Measurements from ENCODE around the gene MORF4L1. TPM values are rescaled to one million over a fixed set of nuclear protein-coding genes. Genes with fewer than 3 reads are reported as not detected.

MORF4L1 gene
- total and polyA plus RNA-seq, 2 experiments from 2014 or later, result 520 to 571 TPM

- Histone ChIP-seq H3K9me2 (ENCODE audit: insufficient read depth) (no peaks in the 10 kb centered on the region), H4K20me1 (replicated peaks; ENCODE audit: insufficient read depth) (no peaks in the 10 kb centered on the region; the same call in 1 of the 2 replicates), H3K4me1 (ENCODE audit: insufficient read depth) (no peaks in the 10 kb centered on the region), H3K27me3 (ENCODE audit: insufficient read depth) (no peaks in the 10 kb centered on the region), H3K79me2 (replicated peaks; ENCODE audit: insufficient read depth) (no peaks in the 10 kb centered on the region), H3K4me3 (no peak overlapping the region), H3K27ac (ENCODE audit: low read depth) (no peak overlapping the region), H3K36me3 (ENCODE audit: insufficient read depth) (peaks cover 11% of the 10 kb centered on the region; the same call in 1 of the 2 replicates), H3F3A (replicated peaks; ENCODE audit: low read depth) (no peaks in the 10 kb centered on the region), H3K4me2 (no peak overlapping the region), H2AFZ (no peak overlapping the region)
- no peak for DNase-seq (ENCODE audit: low spot score)
- TF ChIP-seq ZNF114 (CRISPR knock-in tag; IDR thresholded peaks at IDR 0.05), result no peak
- no peak for TF ChIP-seq POLR2AphosphoS5 (IDR thresholded peaks at IDR 0.05; ENCODE audit: low read depth)
- TF ChIP-seq JUNB (IDR thresholded peaks at IDR 0.05; ENCODE audit: unreplicated experiment), result no peak
- no peak for TF ChIP-seq ETS1 (IDR thresholded peaks at IDR 0.05)
- TF ChIP-seq EZH2 (IDR thresholded peaks at IDR 0.05; ENCODE audit: low read depth, unreplicated experiment), result no peak
- no peak for TF ChIP-seq REST (IDR thresholded peaks at IDR 0.05; ENCODE audit: unreplicated experiment)
- no peak for TF ChIP-seq CTCF (conservative IDR thresholded peaks at IDR 0.05; ENCODE audit: low read depth in 2 of 2)
- TF ChIP-seq ZNF462 (CRISPR knock-in tag; IDR thresholded peaks at IDR 0.05), result no peak
- TF ChIP-seq ZNF331 (CRISPR knock-in tag; IDR thresholded peaks at IDR 0.05; ENCODE audit: low read depth), result no peak
- TF ChIP-seq CREB1 (CRISPR knock-in tag; IDR thresholded peaks at IDR 0.05; ENCODE audit: low read depth), result no peak
- TF ChIP-seq STAT1 (IDR thresholded peaks at IDR 0.05; ENCODE audit: unreplicated experiment), result no peak
- no peak for TF ChIP-seq NANOG (IDR thresholded peaks at IDR 0.05; ENCODE audit: borderline replicate concordance)
- H3K27ac Mint-ChIP-seq, result no peak overlapping the region
- no peaks in the 10 kb centered on the region; the same call in 2 of the 3 replicates for H3K4me1 Mint-ChIP-seq
- no peaks in the 10 kb centered on the region; the same call in 2 of the 3 replicates for H3K9me3 Mint-ChIP-seq
- peaks cover 37% of the 10 kb centered on the region for H3K36me3 Mint-ChIP-seq (ENCODE audit: low read depth)
- ATAC-seq, result no peak
- peaks cover 8% of the 10 kb centered on the region for H3K27me3 Mint-ChIP-seq (ENCODE audit: insufficient read depth, low read depth, poor library complexity)
- H3K4me3 Mint-ChIP-seq, result no peak overlapping the region
Observed at GRCh38 chr15:78923480-78924360, 51.0 kb downstream of the MORF4L1 start.

Measured in GM23338 (cell line).